HepG2 (cell line): ENCODE data around the gene AKR7A3. TPM values are rescaled to one million over a fixed set of nuclear protein-coding genes. Genes with fewer than 3 reads are reported as not detected.
A peak's percentile ranks its signal among the peaks of the same experiment; 100 is the strongest.

Source experiments
- IKZF4 ChIP-seq: sonication (generic); formaldehyde crosslinking; IDR thresholded peaks from 2 replicates; pipeline ENCODE4 v1.5.1; 2020; ENCODE audit warnings: borderline replicate concordance, mild to moderate bottlenecking, low read depth, missing genetic modification reagents; ENCODE audit errors: not compliant biosample characterization
- NKX3-1 ChIP-seq: sonication (generic); formaldehyde crosslinking; IDR thresholded peaks from 2 replicates; pipeline ENCODE4 v1.5.0; 2020; ENCODE audit warnings: missing genetic modification reagents
- NR1H2 ChIP-seq: sonication (generic); formaldehyde crosslinking; IDR thresholded peaks from 2 replicates; pipeline ENCODE4 v1.8.1; 2022; ENCODE audit warnings: low read depth, missing genetic modification reagents, borderline replicate concordance
- RFX1 ChIP-seq: fragments of 450-650 bp; IDR thresholded peaks from 2 replicates; pipeline ENCODE4 v1.6.1; 2017
- SIN3A ChIP-seq: IDR thresholded peaks from 2 replicates; pipeline ENCODE4 v1.6.1; 2011; ENCODE audit warnings: low read depth, mild to moderate bottlenecking, control low read depth, low read length, borderline replicate concordance
- ZMYM3 ChIP-seq: sonication (generic); formaldehyde crosslinking; IDR thresholded peaks from 2 replicates; pipeline ENCODE4 v1.5.1; 2020; ENCODE audit warnings: mild to moderate bottlenecking, missing genetic modification reagents
- ZNF629 ChIP-seq: sonication (generic); formaldehyde crosslinking; conservative IDR thresholded peaks from 2 replicates; pipeline ENCODE4 v1.5.0; 2020; ENCODE audit warnings: missing genetic modification reagents
- ZNF678 ChIP-seq: sonication (generic); formaldehyde crosslinking; IDR thresholded peaks from 2 replicates; pipeline ENCODE4 v1.4.0; 2020; ENCODE audit warnings: mild to moderate bottlenecking, missing genetic modification reagents
- ZNF788 ChIP-seq: sonication (generic); formaldehyde crosslinking; IDR thresholded peaks from 2 replicates; pipeline ENCODE4 v1.5.0; 2020; ENCODE audit warnings: mild to moderate bottlenecking, missing genetic modification reagents, borderline replicate concordance
- polyA plus RNA-seq, 8 experiments: library from polyadenylated mRNA; depleted of rRNA in 3 of 8; stranded (reverse) in 7 of 8; unstranded in 1 of 8; fragments of >200 nt; fragmentation: Illumina TruSeq in 4 of 8; extraction: Trizol in 4 of 8; gene quantifications; 2 replicates each; pipeline versions ENCODE4 v1.2.1 to v1.2.3, GENCODE V29; 2011 to 2016; ENCODE audit warnings: low read depth in 4 of 8, missing spikeins in 1 of 8, mixed read lengths in 1 of 8; ENCODE audit not compliant: insufficient read depth in 1 of 8
- total RNA-seq, 5 experiments: library from RNA; depleted of rRNA; stranded (reverse); fragments of >200 nt; fragmentation: Illumina TruSeq; extraction: Trizol; gene quantifications; 2 replicates each; pipeline ENCODE4 v1.2.3, GENCODE V29; 2016; ENCODE audit warnings: low read depth in 1 of 5
- TF ChIP-seq, protein P1 (sequence below): sonication (generic); formaldehyde crosslinking; IDR thresholded peaks from 2 replicates; pipeline ENCODE4 v1.5.0; 2020; ENCODE audit warnings: missing genetic modification reagents
- TF ChIP-seq, protein P2 (sequence below), 2 experiments: IDR thresholded peaks; 2 replicates each; pipeline ENCODE4 v1.6.1; 2011 to 2012; ENCODE audit warnings: low read length in 2 of 2, borderline replicate concordance in 1 of 2, low read depth in 1 of 2, mild to moderate bottlenecking in 1 of 2, moderate library complexity in 1 of 2
- TF ChIP-seq, protein P3 (sequence below): sonication (generic); formaldehyde crosslinking; IDR thresholded peaks from 2 replicates; pipeline ENCODE4 v1.5.0; 2020; ENCODE audit warnings: mild to moderate bottlenecking, missing genetic modification reagents, borderline replicate concordance
- TF ChIP-seq, protein P4 (sequence below): sonication (generic); formaldehyde crosslinking; IDR thresholded peaks from 2 replicates; pipeline ENCODE4 v1.9.0; 2021; ENCODE audit warnings: missing genetic modification reagents, borderline replicate concordance
- TF ChIP-seq, protein P5 (sequence below): sonication (generic); formaldehyde crosslinking; conservative IDR thresholded peaks from 2 replicates; pipeline ENCODE4 v1.8.0; 2022; ENCODE audit warnings: low read depth, missing genetic modification reagents
- TF ChIP-seq, protein P6 (sequence below): sonication (generic); formaldehyde crosslinking; IDR thresholded peaks from 2 replicates; pipeline ENCODE4 v1.4.0; 2020; ENCODE audit warnings: missing genetic modification reagents

Gene AKR7A3
- total and polyA plus RNA-seq, 2 of the 13 experiments (the other 11 are each of a cell fraction or from before 2014, with no cell fraction given): 0.58 to 1.00 TPM

DNA sequence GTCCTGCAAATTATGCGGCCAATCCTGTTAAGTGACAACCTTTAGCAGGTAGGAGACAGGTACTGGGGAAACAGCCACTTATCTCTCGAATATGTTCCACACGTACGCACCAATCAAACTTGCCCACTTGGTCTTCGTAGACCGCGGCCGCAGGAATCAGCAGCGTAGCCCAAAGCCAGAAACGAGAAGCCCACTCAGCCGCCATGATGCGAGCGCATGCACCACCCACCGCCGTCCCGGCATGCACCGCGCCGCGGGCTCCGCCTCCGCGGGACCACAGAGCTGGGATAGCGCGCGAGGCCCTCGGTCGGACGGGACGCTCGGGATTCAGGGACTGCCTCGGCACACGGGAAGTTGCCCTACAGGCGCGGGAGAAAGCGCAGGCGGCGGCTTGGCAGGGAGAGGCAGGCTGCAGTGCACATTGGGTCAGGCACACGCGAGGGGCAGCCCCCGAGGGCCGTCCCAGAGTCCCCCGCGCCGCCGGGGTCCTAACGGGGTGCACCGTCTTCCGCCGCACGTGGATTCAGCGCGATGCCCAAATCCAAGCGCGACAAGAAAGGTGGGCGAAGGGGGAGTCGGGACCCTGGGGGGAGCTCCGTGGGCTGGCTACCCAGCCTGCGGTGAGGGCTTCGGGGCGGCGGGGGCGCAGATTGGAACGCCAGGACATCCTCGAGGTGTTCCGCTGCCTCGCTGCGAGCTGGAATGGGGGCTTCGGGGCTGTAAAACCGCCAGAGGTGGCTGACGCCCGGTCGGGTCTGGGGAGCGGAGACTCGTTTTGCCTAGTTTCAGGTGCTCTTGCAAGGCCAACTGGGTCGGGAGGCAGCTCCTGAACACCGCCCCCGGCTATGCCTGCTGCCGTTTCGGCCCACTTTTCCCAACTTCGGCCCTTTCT is 37.0 kb downstream of the AKR7A3 start, which contains the start of the genes EMC1 and MRTO4 (continued):
- TF ChIP-seq, protein P1, sequence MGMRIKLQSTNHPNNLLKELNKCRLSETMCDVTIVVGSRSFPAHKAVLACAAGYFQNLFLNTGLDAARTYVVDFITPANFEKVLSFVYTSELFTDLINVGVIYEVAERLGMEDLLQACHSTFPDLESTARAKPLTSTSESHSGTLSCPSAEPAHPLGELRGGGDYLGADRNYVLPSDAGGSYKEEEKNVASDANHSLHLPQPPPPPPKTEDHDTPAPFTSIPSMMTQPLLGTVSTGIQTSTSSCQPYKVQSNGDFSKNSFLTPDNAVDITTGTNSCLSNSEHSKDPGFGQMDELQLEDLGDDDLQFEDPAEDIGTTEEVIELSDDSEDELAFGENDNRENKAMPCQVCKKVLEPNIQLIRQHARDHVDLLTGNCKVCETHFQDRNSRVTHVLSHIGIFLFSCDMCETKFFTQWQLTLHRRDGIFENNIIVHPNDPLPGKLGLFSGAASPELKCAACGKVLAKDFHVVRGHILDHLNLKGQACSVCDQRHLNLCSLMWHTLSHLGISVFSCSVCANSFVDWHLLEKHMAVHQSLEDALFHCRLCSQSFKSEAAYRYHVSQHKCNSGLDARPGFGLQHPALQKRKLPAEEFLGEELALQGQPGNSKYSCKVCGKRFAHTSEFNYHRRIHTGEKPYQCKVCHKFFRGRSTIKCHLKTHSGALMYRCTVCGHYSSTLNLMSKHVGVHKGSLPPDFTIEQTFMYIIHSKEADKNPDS (CRISPR knock-in tag): peak; percentile 64; the same call in 1 of the 2 replicates
- TF ChIP-seq, protein P2, sequence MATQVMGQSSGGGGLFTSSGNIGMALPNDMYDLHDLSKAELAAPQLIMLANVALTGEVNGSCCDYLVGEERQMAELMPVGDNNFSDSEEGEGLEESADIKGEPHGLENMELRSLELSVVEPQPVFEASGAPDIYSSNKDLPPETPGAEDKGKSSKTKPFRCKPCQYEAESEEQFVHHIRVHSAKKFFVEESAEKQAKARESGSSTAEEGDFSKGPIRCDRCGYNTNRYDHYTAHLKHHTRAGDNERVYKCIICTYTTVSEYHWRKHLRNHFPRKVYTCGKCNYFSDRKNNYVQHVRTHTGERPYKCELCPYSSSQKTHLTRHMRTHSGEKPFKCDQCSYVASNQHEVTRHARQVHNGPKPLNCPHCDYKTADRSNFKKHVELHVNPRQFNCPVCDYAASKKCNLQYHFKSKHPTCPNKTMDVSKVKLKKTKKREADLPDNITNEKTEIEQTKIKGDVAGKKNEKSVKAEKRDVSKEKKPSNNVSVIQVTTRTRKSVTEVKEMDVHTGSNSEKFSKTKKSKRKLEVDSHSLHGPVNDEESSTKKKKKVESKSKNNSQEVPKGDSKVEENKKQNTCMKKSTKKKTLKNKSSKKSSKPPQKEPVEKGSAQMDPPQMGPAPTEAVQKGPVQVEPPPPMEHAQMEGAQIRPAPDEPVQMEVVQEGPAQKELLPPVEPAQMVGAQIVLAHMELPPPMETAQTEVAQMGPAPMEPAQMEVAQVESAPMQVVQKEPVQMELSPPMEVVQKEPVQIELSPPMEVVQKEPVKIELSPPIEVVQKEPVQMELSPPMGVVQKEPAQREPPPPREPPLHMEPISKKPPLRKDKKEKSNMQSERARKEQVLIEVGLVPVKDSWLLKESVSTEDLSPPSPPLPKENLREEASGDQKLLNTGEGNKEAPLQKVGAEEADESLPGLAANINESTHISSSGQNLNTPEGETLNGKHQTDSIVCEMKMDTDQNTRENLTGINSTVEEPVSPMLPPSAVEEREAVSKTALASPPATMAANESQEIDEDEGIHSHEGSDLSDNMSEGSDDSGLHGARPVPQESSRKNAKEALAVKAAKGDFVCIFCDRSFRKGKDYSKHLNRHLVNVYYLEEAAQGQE (IDR thresholded peaks at IDR 0.05; ENCODE audit: borderline replicate concordance in 1 of 2, low read depth in 1 of 2, low read length in 2 of 2): no peak; a peak in 1 of 4 replicates
- TF ChIP-seq ZNF678 (CRISPR knock-in tag) (peak; percentile 46; the same call in 1 of the 2 replicates), NKX3-1 (CRISPR knock-in tag) (no peak; the same call in 1 of the 2 replicates), RFX1 (no peak), ZNF788 (no peak; the same call in 1 of the 2 replicates), ZNF629 (CRISPR knock-in tag) (no peak), NR1H2 (CRISPR knock-in tag) (peak; percentile 49; the same call in 1 of the 2 replicates), ZMYM3 (CRISPR knock-in tag) (no peak), IKZF4 (peak; percentile 95), SIN3A (peak; percentile 89)
- TF ChIP-seq, protein P3, sequence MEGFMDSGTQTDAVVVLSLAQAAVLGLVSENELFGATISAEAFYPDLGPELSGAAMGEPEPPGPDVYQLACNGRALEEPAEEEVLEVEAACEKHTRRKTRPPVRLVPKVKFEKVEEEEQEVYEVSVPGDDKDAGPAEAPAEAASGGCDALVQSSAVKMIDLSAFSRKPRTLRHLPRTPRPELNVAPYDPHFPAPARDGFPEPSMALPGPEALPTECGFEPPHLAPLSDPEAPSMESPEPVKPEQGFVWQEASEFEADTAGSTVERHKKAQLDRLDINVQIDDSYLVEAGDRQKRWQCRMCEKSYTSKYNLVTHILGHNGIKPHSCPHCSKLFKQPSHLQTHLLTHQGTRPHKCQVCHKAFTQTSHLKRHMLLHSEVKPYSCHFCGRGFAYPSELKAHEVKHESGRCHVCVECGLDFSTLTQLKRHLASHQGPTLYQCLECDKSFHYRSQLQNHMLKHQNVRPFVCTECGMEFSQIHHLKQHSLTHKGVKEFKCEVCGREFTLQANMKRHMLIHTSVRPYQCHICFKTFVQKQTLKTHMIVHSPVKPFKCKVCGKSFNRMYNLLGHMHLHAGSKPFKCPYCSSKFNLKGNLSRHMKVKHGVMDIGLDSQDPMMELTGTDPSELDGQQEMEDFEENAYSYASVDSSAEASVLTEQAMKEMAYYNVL (CRISPR knock-in tag): peak; percentile 71; the same call in 1 of the 2 replicates
- TF ChIP-seq, protein P4, sequence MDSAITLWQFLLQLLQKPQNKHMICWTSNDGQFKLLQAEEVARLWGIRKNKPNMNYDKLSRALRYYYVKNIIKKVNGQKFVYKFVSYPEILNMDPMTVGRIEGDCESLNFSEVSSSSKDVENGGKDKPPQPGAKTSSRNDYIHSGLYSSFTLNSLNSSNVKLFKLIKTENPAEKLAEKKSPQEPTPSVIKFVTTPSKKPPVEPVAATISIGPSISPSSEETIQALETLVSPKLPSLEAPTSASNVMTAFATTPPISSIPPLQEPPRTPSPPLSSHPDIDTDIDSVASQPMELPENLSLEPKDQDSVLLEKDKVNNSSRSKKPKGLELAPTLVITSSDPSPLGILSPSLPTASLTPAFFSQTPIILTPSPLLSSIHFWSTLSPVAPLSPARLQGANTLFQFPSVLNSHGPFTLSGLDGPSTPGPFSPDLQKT: no peak; the same call in 1 of the 2 replicates
- TF ChIP-seq, protein P5, sequence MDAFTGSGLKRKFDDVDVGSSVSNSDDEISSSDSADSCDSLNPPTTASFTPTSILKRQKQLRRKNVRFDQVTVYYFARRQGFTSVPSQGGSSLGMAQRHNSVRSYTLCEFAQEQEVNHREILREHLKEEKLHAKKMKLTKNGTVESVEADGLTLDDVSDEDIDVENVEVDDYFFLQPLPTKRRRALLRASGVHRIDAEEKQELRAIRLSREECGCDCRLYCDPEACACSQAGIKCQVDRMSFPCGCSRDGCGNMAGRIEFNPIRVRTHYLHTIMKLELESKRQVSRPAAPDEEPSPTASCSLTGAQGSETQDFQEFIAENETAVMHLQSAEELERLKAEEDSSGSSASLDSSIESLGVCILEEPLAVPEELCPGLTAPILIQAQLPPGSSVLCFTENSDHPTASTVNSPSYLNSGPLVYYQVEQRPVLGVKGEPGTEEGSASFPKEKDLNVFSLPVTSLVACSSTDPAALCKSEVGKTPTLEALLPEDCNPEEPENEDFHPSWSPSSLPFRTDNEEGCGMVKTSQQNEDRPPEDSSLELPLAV (CRISPR knock-in tag): no peak
- TF ChIP-seq, protein P6, sequence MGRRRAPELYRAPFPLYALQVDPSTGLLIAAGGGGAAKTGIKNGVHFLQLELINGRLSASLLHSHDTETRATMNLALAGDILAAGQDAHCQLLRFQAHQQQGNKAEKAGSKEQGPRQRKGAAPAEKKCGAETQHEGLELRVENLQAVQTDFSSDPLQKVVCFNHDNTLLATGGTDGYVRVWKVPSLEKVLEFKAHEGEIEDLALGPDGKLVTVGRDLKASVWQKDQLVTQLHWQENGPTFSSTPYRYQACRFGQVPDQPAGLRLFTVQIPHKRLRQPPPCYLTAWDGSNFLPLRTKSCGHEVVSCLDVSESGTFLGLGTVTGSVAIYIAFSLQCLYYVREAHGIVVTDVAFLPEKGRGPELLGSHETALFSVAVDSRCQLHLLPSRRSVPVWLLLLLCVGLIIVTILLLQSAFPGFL: no peak
